Stomach (tissue), 9 donors: Measurements from ENCODE around the gene ZBTB2. TPM values are rescaled to one million over a fixed set of nuclear protein-coding genes. Genes with fewer than 3 reads are reported as not detected.
"Not testable (repeated sequence)": the region's sequence is repeated elsewhere in the genome, so short reads cannot be mapped to it uniquely, and the experiment has no call there.

Experiments
- DNase-seq, 2 donors: peaks; one replicate each; pipeline versions ENCODE4 v3.0.0 to v3.0.0-alpha.2; 2013 to 2019
- H3K27ac ChIP-seq, 5 donors: fragments of 200-600 bp in 4 of 5; sonication (generic) in 4 of 5; one replicate each; pipeline ENCODE4 v1.5.1; 2013 to 2019; ENCODE audit warnings: mild to moderate bottlenecking in 1 of 5, moderate library complexity in 1 of 5
- H3K27me3 ChIP-seq, 3 donors: fragments of 200-600 bp; sonication (generic); one replicate each; pipeline ENCODE4 v1.5.1; 2017 to 2019; ENCODE audit warnings: mixed run types in 1 of 3
- H3K36me3 ChIP-seq, 4 donors: fragments of 200-600 bp; sonication (generic); 1 replicate in 3 of 4; 2 replicates in 1 of 4; pipeline ENCODE4 v1.5.1; 2016 to 2019
- H3K4me1 ChIP-seq, 4 donors: fragments of 200-600 bp; sonication (generic); one replicate each; pipeline ENCODE4 v1.5.1; 2016 to 2019
- H3K4me3 ChIP-seq, 4 donors: fragments of 200-600 bp; sonication (generic) in 3 of 4; one replicate each; pipeline ENCODE4 v1.5.1; 2016 to 2019; ENCODE audit warnings: mild to moderate bottlenecking in 1 of 4
- H3K9me3 ChIP-seq, 4 donors: fragments of 200-600 bp; sonication (generic); one replicate each; pipeline ENCODE4 v1.5.1; 2016 to 2019
- EP300 ChIP-seq: sonication (generic); formaldehyde crosslinking; IDR thresholded peaks from one replicate; pipeline ENCODE4 v1.6.1; 2017; ENCODE audit warnings: antibody characterized with exemption
- POLR2A ChIP-seq, 4 donors: fragments of 450-650 bp; IDR thresholded peaks; one replicate each; pipeline ENCODE4 v1.6.1; 2016; ENCODE audit warnings: antibody characterized with exemption in 4 of 4, control low read depth in 2 of 4, mild to moderate bottlenecking in 1 of 4, moderate library complexity in 1 of 4
- POLR2AphosphoS5 ChIP-seq, 3 donors: sonication (generic); formaldehyde crosslinking; IDR thresholded peaks; one replicate each; pipeline ENCODE4 v1.6.1; 2016; ENCODE audit warnings: antibody characterized with exemption in 3 of 3
- WGBS, 5 donors: extraction: QIAGEN DNeasy Blood & Tissue Kit in 3 of 5; methylation state at CpG; one replicate each; pipeline versions ENCODE4 v1.1.5 to v1.1.7; 2013 to 2018; 5-methylcytosine and 5-hydroxymethylcytosine counted together
- intact Hi-C: fragments of 100-400 bp; cut with DNase I; formaldehyde crosslinking; loops from one replicate; pipeline ENCODE4 v1.15.1; 2023; ENCODE audit warnings: low total_unique reads
- polyA plus RNA-seq, 3 donors: library from polyadenylated mRNA; stranded (reverse); fragments of 200-250 nt; gene quantifications; one replicate each; pipeline ENCODE4 v1.2.3, GENCODE V29; 2013
- total RNA-seq, 5 donors: library from RNA; depleted of rRNA; stranded (reverse); fragments of >200 nt; gene quantifications; one replicate each; pipeline versions ENCODE4 v1.1.0 to v1.2.3, GENCODE V29; 2014 to 2016
- TF ChIP-seq, protein P1 (sequence below), 7 experiments: fragments of 450-650 bp in 4 of 7; fragments of 200-600 bp in 3 of 7; sonication (generic) in 3 of 7; IDR thresholded peaks; one replicate each; pipeline ENCODE4 v1.5.1; 2016 to 2019; ENCODE audit warnings: antibody characterized with exemption in 7 of 7, control low read depth in 2 of 7, mild to moderate bottlenecking in 1 of 7
- donor health status: healthy with polysubstance abuse.
- donor health status: Bipolar disorder and iron deficiency.
- donor health status: healthy.

Gene ZBTB2
- total and polyA plus RNA-seq, 8 donors: 0.89 to 19.1 (median 7.5) TPM

- no peak for DNase-seq
- 87 to 95% (median 91%) methylated on average over 7 of the region's 7 CpGs for WGBS, 5 donors
- TF ChIP-seq, protein P1, sequence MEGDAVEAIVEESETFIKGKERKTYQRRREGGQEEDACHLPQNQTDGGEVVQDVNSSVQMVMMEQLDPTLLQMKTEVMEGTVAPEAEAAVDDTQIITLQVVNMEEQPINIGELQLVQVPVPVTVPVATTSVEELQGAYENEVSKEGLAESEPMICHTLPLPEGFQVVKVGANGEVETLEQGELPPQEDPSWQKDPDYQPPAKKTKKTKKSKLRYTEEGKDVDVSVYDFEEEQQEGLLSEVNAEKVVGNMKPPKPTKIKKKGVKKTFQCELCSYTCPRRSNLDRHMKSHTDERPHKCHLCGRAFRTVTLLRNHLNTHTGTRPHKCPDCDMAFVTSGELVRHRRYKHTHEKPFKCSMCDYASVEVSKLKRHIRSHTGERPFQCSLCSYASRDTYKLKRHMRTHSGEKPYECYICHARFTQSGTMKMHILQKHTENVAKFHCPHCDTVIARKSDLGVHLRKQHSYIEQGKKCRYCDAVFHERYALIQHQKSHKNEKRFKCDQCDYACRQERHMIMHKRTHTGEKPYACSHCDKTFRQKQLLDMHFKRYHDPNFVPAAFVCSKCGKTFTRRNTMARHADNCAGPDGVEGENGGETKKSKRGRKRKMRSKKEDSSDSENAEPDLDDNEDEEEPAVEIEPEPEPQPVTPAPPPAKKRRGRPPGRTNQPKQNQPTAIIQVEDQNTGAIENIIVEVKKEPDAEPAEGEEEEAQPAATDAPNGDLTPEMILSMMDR (IDR thresholded peaks at IDR 0.05): no peak
- TF ChIP-seq POLR2A (IDR thresholded peaks at IDR 0.05) (no peak), EP300 (no peak), POLR2AphosphoS5 (IDR thresholded peaks at IDR 0.05) (no peak)
- H3K4me3 ChIP-seq: no peak overlapping the region
- H3K4me1 ChIP-seq: peaks cover 0 to under 1% (median 0%) of the 10 kb centered on the region in 4 donors
- H3K27ac ChIP-seq: no peak overlapping the region
- no peaks in the 10 kb centered on the region for H3K27me3 ChIP-seq
- intact Hi-C loops: no loop called here
- peaks cover 0 to 66% (median 36%) of the 10 kb centered on the region in 4 donors for H3K36me3 ChIP-seq
- no peaks in the 10 kb centered on the region for H3K9me3 ChIP-seq
These were observed 39.6 kb downstream of the ZBTB2 start for GRCh38 chr6:151351731-151352130.

DNA sequence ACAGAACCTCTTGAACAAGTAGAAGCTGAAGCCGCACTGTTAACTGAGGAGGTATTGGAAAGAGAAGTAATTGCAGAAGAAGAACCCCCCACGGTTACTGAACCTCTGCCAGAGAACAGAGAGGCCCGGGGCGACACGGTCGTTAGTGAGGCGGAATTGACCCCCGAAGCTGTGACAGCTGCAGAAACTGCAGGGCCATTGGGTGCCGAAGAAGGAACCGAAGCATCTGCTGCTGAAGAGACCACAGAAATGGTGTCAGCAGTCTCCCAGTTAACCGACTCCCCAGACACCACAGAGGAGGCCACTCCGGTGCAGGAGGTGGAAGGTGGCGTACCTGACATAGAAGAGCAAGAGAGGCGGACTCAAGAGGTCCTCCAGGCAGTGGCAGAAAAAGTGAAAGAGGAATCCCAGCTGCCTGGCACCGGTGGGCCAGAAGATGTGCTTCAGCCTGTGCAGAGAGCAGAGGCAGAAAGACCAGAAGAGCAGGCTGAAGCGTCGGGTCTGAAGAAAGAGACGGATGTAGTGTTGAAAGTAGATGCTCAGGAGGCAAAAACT, 40.1 kb downstream of the ZBTB2 start:
- intact Hi-C loops: no loop called here
- WGBS, 5 donors: 90 to 95% (median 94%) methylated on average over 18 of the region's 18 CpGs
- Histone ChIP-seq H3K4me1 (peaks cover 0 to 3% (median 0%) of the 10 kb centered on the region in 4 donors), H3K4me3 (no peak overlapping the region), H3K27ac (no peak overlapping the region), H3K27me3 (no peaks in the 10 kb centered on the region), H3K36me3 (peaks cover 0 to 66% (median 35%) of the 10 kb centered on the region in 4 donors), H3K9me3 (no peaks in the 10 kb centered on the region)
- DNase-seq: no peak
- TF ChIP-seq POLR2A (IDR thresholded peaks at IDR 0.05) (no peak), EP300 (no peak), POLR2AphosphoS5 (IDR thresholded peaks at IDR 0.05) (no peak)
- TF ChIP-seq, protein P1 (IDR thresholded peaks at IDR 0.05): no peak

GRCh38 chr6:151350442-151351145, 40.8 kb downstream of the ZBTB2 start:
- Histone ChIP-seq H3K27me3 (no peaks in the 10 kb centered on the region), H3K9me3 (no peaks in the 10 kb centered on the region), H3K27ac (no peak overlapping the region), H3K4me3 (no peak overlapping the region), H3K36me3 (peaks cover 0 to 61% (median 32%) of the 10 kb centered on the region in 4 donors), H3K4me1 (peaks cover 0 to 7% (median 0%) of the 10 kb centered on the region in 4 donors)
- 91 to 96% (median 95%) methylated on average over 20 of the region's 20 CpGs for WGBS, 5 donors
- intact Hi-C loops: no loop called here
- TF ChIP-seq POLR2AphosphoS5 (IDR thresholded peaks at IDR 0.05) (no peak), EP300 (no peak), POLR2A (IDR thresholded peaks at IDR 0.05) (no peak)
- TF ChIP-seq, protein P1 (IDR thresholded peaks at IDR 0.05): no peak
- DNase-seq: no peak

GRCh38 chr6:151349651-151350270, 41.6 kb downstream of the ZBTB2 start:
- H3K27me3 ChIP-seq: no peaks in the 10 kb centered on the region
- H3K4me1 ChIP-seq: peaks cover 0 to 7% (median 0%) of the 10 kb centered on the region in 4 donors

DNA sequence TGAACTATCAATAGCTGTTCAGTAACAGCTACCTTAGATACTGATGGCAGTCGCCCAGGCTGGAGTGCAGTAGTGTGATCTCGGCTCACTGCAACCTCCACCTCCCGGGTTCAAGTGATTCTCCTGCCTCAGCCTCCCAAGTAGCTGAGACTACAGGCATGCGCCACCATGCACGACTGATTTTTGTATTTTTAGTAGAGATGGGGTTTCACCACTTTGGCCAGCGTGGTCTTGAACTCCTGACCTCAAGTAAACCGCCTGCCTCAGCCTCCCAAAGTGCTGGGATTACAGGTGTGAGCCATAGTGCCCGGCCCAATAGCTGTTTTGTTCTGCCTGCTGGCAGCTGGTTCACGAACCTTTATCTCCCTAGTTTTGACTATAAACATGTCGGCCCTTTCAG, 48.6 kb downstream of the ZBTB2 start:
- peaks cover 0 to 12% (median 0%) of the 10 kb centered on the region in 4 donors for H3K4me1 ChIP-seq
- 82 to 88% (median 85%) methylated on average over 10 of the region's 10 CpGs for WGBS, 5 donors
- H3K27ac ChIP-seq, H3K36me3 ChIP-seq, intact Hi-C loops, H3K4me3 ChIP-seq, DNase-seq, H3K9me3 ChIP-seq, H3K27me3 ChIP-seq: not testable (repeated sequence)

More at GRCh38 chr6:151349651-151350270, 41.6 kb downstream of the ZBTB2 start:
- intact Hi-C loops: no loop called here
- TF ChIP-seq POLR2AphosphoS5 (IDR thresholded peaks at IDR 0.05) (no peak), EP300 (no peak)
- Histone ChIP-seq H3K9me3 (no peaks in the 10 kb centered on the region), H3K4me3 (no peak overlapping the region), H3K36me3 (peaks cover 0 to 52% (median 27%) of the 10 kb centered on the region in 4 donors), H3K27ac (no peak overlapping the region)
- DNase-seq: no peak
- WGBS, 5 donors: 89 to 93% (median 90%) methylated on average over 19 of the region's 19 CpGs
